CD4-positive, alpha-beta T cell treated with Interleukin-10 for 1 hour (primary cell): Measurements from ENCODE around the gene SYTL1.

Experiments
- DNase-seq: peaks from one replicate; pipeline ENCODE4 v3.0.0-alpha.2; 2020

The SYTL1 gene

DNA sequence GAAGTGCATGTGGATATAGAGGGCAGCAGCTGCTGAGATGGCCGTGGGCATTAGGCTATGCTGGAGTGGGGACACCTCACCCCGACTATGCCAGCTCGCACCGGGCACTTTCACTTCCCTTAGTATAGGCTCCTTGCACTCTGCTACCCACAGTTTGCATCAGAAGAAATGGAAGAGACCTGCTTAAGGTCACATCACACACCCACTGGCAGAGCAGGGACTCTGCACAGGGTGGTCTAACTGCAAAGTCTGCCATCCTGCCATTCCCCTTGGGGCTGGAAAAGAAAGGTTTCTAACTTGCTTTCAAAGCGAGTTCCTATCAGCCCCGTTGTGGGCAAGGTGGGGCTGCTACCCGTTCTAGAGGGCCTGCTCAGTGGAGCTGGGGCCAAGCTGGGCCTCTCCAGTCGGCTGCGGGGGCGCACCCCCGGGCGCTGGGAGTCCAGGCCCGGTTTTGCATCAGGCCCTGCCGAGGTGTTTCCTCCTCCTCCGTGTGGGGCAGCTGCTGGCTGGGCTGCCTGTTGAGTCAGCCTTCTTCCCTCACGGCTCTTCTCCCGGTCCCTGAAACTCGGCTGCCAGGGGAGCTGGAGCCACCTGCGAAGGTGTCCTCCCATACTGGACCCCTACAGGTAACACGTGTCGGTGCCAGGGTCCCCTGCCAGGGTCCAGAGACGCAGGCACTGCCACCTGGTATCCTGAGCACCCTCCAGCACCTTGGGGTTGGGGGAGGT lies at the start of gene SYTL1:
Gene SYTL1 (plus strand): TSS at position 498 of the 728 bp plus-strand sequence. CDS start 3,313 bp downstream, outside the sequence.
- peak; percentile 68 for DNase-seq

GRCh38 chr1:27292106-27292505 lies 49.7 kb upstream of the SYTL1 start:
- no peak for DNase-seq

DNA sequence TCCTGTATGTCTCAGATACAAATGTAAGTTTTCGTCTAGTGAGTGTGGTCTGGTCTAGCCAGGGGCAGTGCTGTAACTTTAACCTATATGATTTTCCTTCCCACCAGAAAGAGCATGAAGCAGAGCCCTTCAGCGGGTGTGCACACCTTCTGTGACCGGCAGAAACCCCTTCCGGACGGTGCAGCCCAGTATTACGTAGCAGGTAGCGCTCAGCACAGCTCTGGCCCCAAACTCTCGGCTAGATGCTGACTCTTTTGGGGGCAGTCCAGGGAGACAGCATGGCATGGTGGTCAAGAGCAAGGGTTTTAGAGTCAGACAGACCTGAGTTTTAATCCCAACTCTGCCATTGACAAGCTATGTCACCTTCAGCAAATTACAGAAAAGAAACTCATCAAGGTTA lies 47.9 kb upstream of the SYTL1 start:
- DNase-seq: no peak

DNA sequence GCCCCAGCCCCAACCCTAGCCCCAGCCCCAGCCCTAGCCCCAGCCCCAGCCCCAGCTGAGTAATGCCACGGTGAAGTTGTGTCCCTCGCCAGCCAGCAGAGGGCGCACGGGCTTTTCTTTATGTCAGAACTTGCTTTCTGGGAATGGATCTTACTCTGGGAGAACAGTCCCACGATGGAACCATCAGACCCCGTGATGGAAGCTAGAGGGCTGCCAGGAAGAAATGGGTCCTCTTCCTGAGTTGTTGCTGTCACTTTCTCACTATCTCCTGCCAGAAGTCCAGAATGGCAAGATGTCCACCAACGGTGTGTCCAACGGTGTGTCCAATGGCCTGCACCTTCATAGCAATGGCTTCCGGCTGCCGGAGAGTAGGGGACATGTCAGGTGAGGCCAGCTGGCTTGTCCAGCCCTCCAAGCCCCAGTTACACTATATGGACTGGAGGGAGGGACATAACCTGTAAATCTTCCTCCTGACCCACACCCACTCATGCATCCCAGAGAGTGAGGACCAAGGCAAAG lies 45.0 kb upstream of the SYTL1 start:
- DNase-seq: peak; percentile 65

- DNase-seq: no peak
These were observed 43.9 kb upstream of the SYTL1 start for GRCh38 chr1:27297903-27298302.

DNA sequence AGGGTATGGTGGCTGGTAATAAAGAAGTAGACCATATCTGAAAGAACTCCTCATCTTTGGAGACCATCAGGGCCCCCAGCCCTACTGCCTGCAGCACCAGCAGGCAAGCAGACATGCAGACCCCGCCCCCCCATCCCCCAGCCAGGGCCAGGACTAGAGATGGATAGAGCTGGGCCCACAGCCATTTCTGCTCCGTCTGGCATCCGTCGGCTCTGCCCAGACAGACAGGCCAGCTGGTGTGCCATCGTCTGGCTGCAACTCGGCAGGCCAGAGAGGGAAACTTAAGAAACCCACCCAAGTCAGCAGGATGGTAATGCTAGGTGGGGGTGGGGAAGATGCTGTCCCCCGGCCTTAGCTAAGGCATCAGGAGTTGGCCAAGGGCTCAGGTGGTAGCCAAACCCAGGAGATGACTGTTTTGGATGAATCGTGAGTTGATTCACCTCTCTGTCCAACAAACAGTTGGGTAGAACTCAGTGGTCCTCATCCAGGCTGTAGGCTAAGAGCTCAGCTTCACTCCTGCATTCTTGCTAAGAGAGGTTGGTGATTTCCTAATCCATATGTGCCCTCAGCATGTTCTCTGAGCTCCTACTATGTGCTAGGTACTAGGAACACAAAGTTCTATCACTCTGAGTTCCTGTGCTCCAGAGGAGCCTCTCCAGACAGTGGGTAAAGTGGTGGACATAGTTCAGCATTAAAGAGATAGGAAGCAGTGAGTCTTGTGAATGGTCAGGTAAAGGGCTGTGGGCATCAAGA lies 43.0 kb upstream of the SYTL1 start:
- no peak for DNase-seq

- no peak for DNase-seq
These were observed 42.2 kb upstream of the SYTL1 start for GRCh38 chr1:27299385-27300271.

- peak; percentile 83 for DNase-seq
These were observed 41.3 kb upstream of the SYTL1 start for GRCh38 chr1:27300341-27301051.

- DNase-seq: no peak
These were observed 40.8 kb upstream of the SYTL1 start for GRCh38 chr1:27301052-27301422.

GRCh38 chr1:27301582-27302199 lies 40.1 kb upstream of the SYTL1 start:
- no peak for DNase-seq

GRCh38 chr1:27302612-27303011 lies 39.2 kb upstream of the SYTL1 start:
- no peak for DNase-seq

DNA sequence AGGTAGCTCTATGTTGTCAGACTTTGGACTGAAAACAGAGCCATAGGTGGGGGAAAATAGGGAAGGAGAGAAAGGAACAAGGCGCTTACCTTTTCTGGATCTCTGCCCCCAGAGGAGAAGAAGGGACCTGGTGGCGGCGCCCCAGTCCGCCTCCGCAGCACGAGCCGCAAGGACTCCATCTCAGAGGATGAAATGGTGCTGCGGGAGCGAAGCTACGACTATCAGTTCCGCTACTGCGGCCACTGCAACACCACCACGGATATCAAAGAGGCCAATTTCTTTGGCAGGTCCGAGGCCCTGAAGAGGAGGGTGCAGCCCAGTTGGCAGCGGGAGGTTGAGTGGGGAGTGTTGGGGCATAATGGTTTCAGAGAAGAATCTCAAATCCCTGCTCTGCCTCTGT lies 38.3 kb upstream of the SYTL1 start:
- DNase-seq: no peak

DNA sequence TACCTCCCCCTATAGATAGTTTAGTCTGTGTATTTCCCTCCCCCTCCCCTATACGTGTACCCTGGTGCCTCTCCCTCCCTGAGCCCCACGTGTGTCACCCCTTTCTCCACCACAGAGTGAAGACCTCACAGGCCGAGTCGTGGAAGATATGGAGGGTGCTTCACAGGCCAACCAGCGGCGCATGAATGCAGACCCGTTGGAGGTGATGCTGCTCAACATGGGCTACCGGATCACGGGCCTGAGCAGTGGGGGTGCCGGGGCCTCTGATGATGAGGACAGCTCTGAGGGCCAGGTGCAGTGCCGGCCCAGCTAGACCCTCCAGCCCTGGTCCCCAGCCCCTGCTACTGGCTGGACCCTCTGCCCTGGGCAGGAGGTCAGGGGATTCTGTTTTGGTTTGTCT lies 35.8 kb upstream of the SYTL1 start:
- DNase-seq: no peak

DNA sequence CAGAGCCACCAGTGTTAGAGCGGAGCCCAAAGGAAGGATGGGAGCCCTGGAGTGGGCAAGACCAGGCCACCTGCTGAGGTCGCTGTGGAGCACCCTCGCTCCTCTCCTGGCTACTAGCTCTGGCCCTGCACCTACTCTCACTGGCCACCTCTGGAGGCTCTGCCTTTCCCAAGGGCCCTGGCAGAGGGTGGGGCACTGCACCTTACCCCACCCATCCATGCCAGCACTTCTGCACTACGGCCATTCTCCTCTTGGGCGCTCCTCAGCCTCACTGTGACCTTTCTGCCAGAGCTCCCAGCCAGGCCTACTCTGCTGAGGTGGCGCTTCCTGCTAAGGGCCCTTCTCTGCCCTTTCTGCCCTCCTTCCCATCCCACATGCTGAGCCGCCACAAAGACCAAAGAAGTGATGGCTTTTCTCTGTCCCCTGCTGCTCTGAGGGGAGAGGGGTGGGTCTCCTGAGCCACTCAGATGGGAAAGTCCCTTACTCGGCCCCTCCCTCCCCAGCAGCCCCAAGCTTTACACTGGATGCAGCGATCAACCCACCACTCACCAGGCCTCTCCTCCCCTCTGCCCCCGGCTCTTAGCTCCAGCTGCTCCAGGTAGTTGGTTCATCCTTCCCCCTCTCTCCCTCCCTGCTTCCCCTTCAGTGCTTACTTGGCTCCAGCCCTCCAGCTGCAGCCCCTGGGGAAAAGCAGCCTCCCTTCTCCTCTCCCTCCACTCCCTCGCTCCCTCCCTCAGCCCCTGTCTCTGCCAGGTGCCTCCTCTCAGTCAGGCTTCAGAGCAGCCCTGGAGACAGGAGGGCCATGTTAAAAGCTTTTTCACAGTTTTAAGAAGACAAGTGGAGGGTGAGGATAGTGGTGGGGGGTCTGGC lies 34.7 kb upstream of the SYTL1 start:
- no peak for DNase-seq

DNA sequence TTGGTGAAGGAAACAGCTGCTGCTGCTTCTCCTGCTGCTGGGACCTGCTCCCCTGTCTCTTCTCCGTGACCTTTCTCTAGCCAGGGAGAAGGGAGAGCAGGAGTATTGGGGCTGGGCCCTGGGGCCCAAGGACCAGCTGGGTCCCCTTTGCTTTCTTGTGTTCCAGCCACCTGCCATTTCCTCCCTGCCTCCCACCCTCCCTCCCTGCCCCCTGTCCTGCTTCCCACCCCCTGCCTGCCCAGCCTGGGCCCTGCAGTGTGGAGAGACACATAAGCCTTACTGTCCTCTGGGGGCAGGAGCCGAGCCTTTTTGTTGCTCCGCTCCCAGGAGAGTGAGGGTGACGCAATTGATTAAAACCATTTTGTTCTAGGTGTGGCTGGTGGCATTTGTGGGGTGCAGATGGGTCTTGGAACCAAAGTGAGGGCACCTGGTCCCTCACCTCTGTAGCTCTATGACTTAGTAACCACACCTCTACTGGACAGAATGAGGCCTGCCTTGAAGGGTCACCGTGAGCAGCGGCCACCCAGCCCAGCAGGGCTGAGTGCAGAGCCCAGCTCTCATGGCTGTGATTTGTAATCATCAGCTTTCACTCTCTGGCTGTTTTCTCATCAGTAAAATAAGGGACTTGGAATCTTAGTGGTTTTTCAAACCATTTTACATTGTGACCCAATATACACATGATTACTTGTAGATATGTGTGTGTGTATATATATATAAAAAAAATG lies 33.8 kb upstream of the SYTL1 start:
- DNase-seq: no peak

DNA sequence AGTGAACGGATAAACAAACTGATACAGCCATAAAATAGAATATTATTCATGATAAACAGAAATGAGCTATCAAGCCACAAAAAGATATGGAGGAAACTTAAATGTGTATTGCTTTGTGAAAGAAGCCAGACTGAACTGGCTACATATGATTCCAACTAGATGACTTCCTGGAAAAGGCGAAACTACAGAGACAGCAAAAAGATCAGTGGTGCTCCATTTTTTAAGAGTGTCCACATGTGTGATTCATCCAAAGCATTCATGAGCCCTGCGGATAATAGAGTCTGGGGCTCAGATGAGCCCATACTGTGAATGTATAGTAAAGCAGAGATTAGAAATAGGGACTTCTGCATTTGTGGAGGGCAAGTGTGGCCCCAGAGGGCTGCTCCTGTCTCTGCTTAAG lies 27.7 kb upstream of the SYTL1 start:
- DNase-seq: no peak

- no peak for DNase-seq
These were observed 27.1 kb upstream of the SYTL1 start for GRCh38 chr1:27314737-27315136.

- DNase-seq: no peak
These were observed 25.0 kb upstream of the SYTL1 start for GRCh38 chr1:27316860-27317259.

GRCh38 chr1:27318136-27318535 lies 23.7 kb upstream of the SYTL1 start:
- no peak for DNase-seq

GRCh38 chr1:27318596-27318995 lies 23.2 kb upstream of the SYTL1 start:
- DNase-seq: no peak
